H1 (cell line): Measurements from ENCODE around the gene RAD18.

Experiments used
- CHD1 ChIP-seq: IDR thresholded peaks from 2 replicates; pipeline ENCODE4 v1.6.1; 2012; ENCODE audit warnings: low read depth, low read length, improper control_type of control experiment
- CTCF ChIP-seq, 3 experiments: IDR thresholded peaks; 1 replicate in 2 of 3; 2 replicates in 1 of 3; pipeline versions ENCODE4 v1.5.1 to v1.6.1; 2011; ENCODE audit warnings: low read length in 3 of 3, mild to moderate bottlenecking in 3 of 3, inconsistent platforms in 2 of 3, low read depth in 1 of 3, moderate library complexity in 1 of 3; ENCODE audit not compliant: insufficient read depth in 1 of 3; ENCODE audit errors: control extremely low read depth in 1 of 3
- EGR1 ChIP-seq: IDR thresholded peaks from 2 replicates; pipeline ENCODE4 v1.6.1; 2011; ENCODE audit warnings: low read depth, low read length, borderline replicate concordance
- EP300 ChIP-seq, 2 experiments: IDR thresholded peaks; 1 replicate in 1 of 2; 2 replicates in 1 of 2; pipeline ENCODE4 v1.6.1; 2011 to 2012; ENCODE audit warnings: low read depth in 2 of 2, low read length in 2 of 2, mild to moderate bottlenecking in 2 of 2, borderline replicate concordance in 1 of 2, inconsistent platforms in 1 of 2, moderate library complexity in 1 of 2
- EZH2 ChIP-seq: fragments of 200-600 bp; sonication (generic); IDR thresholded peaks from 2 replicates; pipeline ENCODE4 v1.7.1; 2012; ENCODE audit warnings: low read depth, mild to moderate bottlenecking, moderate library complexity, low read length, inconsistent platforms; ENCODE audit not compliant: severe bottlenecking
- GABPA ChIP-seq: IDR thresholded peaks from 2 replicates; pipeline ENCODE4 v1.6.1; 2011; ENCODE audit warnings: mild to moderate bottlenecking, low read length, moderate library complexity, borderline replicate concordance; ENCODE audit not compliant: insufficient read depth
- GTF2F1 ChIP-seq: IDR thresholded peaks from 2 replicates; pipeline ENCODE4 v1.6.1; 2012; ENCODE audit warnings: low read depth, low read length, improper control_type of control experiment, borderline replicate concordance
- JUND ChIP-seq: IDR thresholded peaks from 2 replicates; pipeline ENCODE4 v1.6.1; 2011; ENCODE audit warnings: mild to moderate bottlenecking, improper control_type of control experiment, low read length
- KDM1A ChIP-seq: fragments of 200-600, 300-600 bp; sonication (generic); IDR thresholded peaks from 2 replicates; pipeline ENCODE4 v1.7.1; 2016; ENCODE audit warnings: mild to moderate bottlenecking, low read length, borderline replicate concordance
- NANOG ChIP-seq: IDR thresholded peaks from 2 replicates; pipeline ENCODE4 v1.6.1; 2011; ENCODE audit warnings: low read length, low read depth, mild to moderate bottlenecking, inconsistent platforms; ENCODE audit not compliant: insufficient read depth, poor library complexity, severe bottlenecking
- SAP30 ChIP-seq: fragments of 300-600 bp; sonication (generic); IDR thresholded peaks from 2 replicates; pipeline ENCODE4 v1.7.1; 2012; ENCODE audit warnings: low read length, moderate library complexity, mild to moderate bottlenecking, inconsistent platforms; ENCODE audit not compliant: insufficient read depth, insufficient replicate concordance
- TF ChIP-seq, protein P1 (sequence below): IDR thresholded peaks from 2 replicates; pipeline ENCODE4 v1.6.1; 2011; ENCODE audit warnings: low read length, improper control_type of control experiment

DNA sequence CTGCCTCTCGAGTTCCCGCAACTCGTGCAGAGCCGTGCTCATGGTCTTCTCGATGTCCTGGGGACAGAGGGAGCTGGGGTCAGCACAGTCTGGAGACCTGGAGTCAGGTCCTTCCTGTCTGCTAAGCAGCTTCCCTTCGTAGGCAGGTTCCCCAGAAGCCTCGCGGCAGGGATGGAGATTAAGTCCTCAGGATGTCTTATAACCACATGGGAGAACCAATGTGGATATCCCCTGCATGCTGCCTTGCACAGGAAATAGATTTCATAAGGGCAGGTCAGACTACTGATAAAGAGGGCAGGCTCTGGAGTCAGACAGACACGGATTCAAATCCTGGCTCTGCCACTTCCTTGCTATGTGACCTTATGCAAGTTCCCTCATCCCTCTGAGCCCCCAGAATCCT is 22.6 kb upstream of the RAD18 start:
- TF ChIP-seq CTCF (IDR thresholded peaks at IDR 0.05; ENCODE audit: control extremely low read depth in 1 of 3, insufficient read depth in 1 of 3, low read depth in 1 of 3, low read length in 3 of 3) (no peak), CHD1 (no peak), EP300 (IDR thresholded peaks at IDR 0.05; ENCODE audit: borderline replicate concordance in 1 of 2, low read depth in 2 of 2, low read length in 2 of 2) (no peak), EZH2 (no peak), NANOG (no peak), SAP30 (no peak), JUND (no peak), EGR1 (no peak), GTF2F1 (no peak), GABPA (no peak), KDM1A (no peak)
- TF ChIP-seq, protein P1, sequence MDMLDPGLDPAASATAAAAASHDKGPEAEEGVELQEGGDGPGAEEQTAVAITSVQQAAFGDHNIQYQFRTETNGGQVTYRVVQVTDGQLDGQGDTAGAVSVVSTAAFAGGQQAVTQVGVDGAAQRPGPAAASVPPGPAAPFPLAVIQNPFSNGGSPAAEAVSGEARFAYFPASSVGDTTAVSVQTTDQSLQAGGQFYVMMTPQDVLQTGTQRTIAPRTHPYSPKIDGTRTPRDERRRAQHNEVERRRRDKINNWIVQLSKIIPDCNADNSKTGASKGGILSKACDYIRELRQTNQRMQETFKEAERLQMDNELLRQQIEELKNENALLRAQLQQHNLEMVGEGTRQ, result no peak
